HEK293 (cell line): ENCODE measurements around the gene NELL2.

Source experiments
- CTCF ChIA-PET: fragments of 350-600 bp; formaldehyde crosslinking; extraction: SDS; loops from one replicate; lab custom pipeline; 2021; ENCODE audit warnings: antibody characterized with exemption; lab: Yijun Ruan, JAX
- POLR2A ChIA-PET: fragments of 300-600 bp; formaldehyde crosslinking; extraction: SDS; loops from one replicate; lab custom pipeline; 2020; ENCODE audit warnings: antibody characterized with exemption, inconsistent platforms; lab: Yijun Ruan, JAX
- H3K27ac ChIP-seq: fragments of 200-500 bp; sonication (Bioruptor generic); 2 replicates; pipeline ENCODE4 v1.5.1; 2014; ENCODE audit warnings: low read depth, low read length, control low read depth, inconsistent platforms; ENCODE audit errors: extremely low read depth
- H3K36me3 ChIP-seq, 2 experiments: fragments of 200-500 bp in 1 of 2; sonication (Bioruptor generic) in 1 of 2; 1 replicate in 1 of 2; 2 replicates in 1 of 2; pipeline ENCODE4 v1.5.1; 2014 to 2017; ENCODE audit warnings: inconsistent platforms in 2 of 2, low read length in 2 of 2; ENCODE audit not compliant: control insufficient read depth in 2 of 2, insufficient read depth in 1 of 2
- H3K4me1 ChIP-seq: fragments of 200-500 bp; sonication (Bioruptor generic); 2 replicates; pipeline ENCODE4 v1.5.1; 2014; ENCODE audit warnings: mild to moderate bottlenecking, low read length, inconsistent platforms; ENCODE audit not compliant: control insufficient read depth, insufficient read depth
- H3K4me3 ChIP-seq: 2 replicates; pipeline ENCODE4 v1.5.1; 2011; ENCODE audit warnings: low read depth, mild to moderate bottlenecking, control low read depth, low read length, moderate library complexity
- H3K9me3 ChIP-seq: fragments of 200-500 bp; sonication (Bioruptor generic); 2 replicates; pipeline ENCODE4 v1.5.1; 2014; ENCODE audit warnings: low read depth, low read length, inconsistent platforms; ENCODE audit not compliant: control insufficient read depth, insufficient read depth
- HOXC10 ChIP-seq: sonication (generic); formaldehyde crosslinking; IDR thresholded peaks from 2 replicates; pipeline ENCODE4 v1.8.1; 2023; ENCODE audit warnings: mild to moderate bottlenecking, missing genetic modification reagents
- KLF1 ChIP-seq: fragments of 450-650 bp; formaldehyde crosslinking; IDR thresholded peaks from 2 replicates; pipeline ENCODE4 v1.5.1; 2016; ENCODE audit warnings: missing biosample characterization, missing genetic modification characterization
- KLF10 ChIP-seq: fragments of 450-650 bp; IDR thresholded peaks from 2 replicates; pipeline ENCODE4 v1.5.1; 2018; ENCODE audit warnings: missing biosample characterization, mild to moderate bottlenecking, missing genetic modification characterization
- MYNN ChIP-seq: fragments of 450-650 bp; formaldehyde crosslinking; IDR thresholded peaks from 2 replicates; pipeline ENCODE4 v1.5.1; 2016; ENCODE audit warnings: missing biosample characterization, missing genetic modification characterization, borderline replicate concordance
- REPIN1 ChIP-seq: fragments of 450-650 bp; formaldehyde crosslinking; IDR thresholded peaks from 2 replicates; pipeline ENCODE4 v1.5.1; 2017; ENCODE audit warnings: missing biosample characterization, missing genetic modification characterization, low read depth
- WT1 ChIP-seq: fragments of 450-650 bp; formaldehyde crosslinking; IDR thresholded peaks from 2 replicates; pipeline ENCODE4 v1.5.1; 2016; ENCODE audit warnings: missing biosample characterization, missing genetic modification characterization
- ZFP41 ChIP-seq: fragments of 450-650 bp; formaldehyde crosslinking; IDR thresholded peaks from 2 replicates; pipeline ENCODE4 v1.5.1; 2016; ENCODE audit warnings: missing biosample characterization, missing genetic modification characterization, borderline replicate concordance
- ZNF112 ChIP-seq: fragments of 450-650 bp; formaldehyde crosslinking; IDR thresholded peaks from 2 replicates; pipeline ENCODE4 v1.5.0; 2017; ENCODE audit warnings: missing biosample characterization, missing genetic modification characterization
- ZNF214 ChIP-seq: fragments of 450-650 bp; formaldehyde crosslinking; IDR thresholded peaks from 2 replicates; pipeline ENCODE4 v1.5.1; 2017; ENCODE audit warnings: missing biosample characterization, mild to moderate bottlenecking, missing genetic modification characterization, borderline replicate concordance
- ZNF362 ChIP-seq: fragments of 450-650 bp; formaldehyde crosslinking; IDR thresholded peaks from 2 replicates; pipeline ENCODE4 v1.5.1; 2016; ENCODE audit warnings: missing biosample characterization, missing genetic modification characterization
- ZNF549 ChIP-seq: fragments of 450-650 bp; IDR thresholded peaks from 2 replicates; pipeline ENCODE4 v1.5.1; 2018; ENCODE audit warnings: missing biosample characterization, missing genetic modification characterization, mild to moderate bottlenecking, inconsistent platforms, moderate library complexity
- ZNF596 ChIP-seq: fragments of 450-650 bp; IDR thresholded peaks from 2 replicates; pipeline ENCODE4 v1.5.0; 2018; ENCODE audit warnings: missing biosample characterization, mild to moderate bottlenecking, missing genetic modification characterization, moderate library complexity
- ZNF623 ChIP-seq: fragments of 450-650 bp; formaldehyde crosslinking; IDR thresholded peaks from 2 replicates; pipeline ENCODE4 v1.5.1; 2016; ENCODE audit warnings: missing biosample characterization, missing genetic modification characterization
- ZNF629 ChIP-seq: fragments of 450-650 bp; formaldehyde crosslinking; IDR thresholded peaks from 2 replicates; pipeline ENCODE4 v1.5.1; 2017; ENCODE audit warnings: missing biosample characterization, missing genetic modification characterization
- ZNF701 ChIP-seq: fragments of 450-650 bp; formaldehyde crosslinking; IDR thresholded peaks from 2 replicates; pipeline ENCODE4 v1.5.1; 2016; ENCODE audit warnings: missing biosample characterization, missing genetic modification characterization
- ZNF707 ChIP-seq: fragments of 450-650 bp; formaldehyde crosslinking; IDR thresholded peaks from 2 replicates; pipeline ENCODE4 v1.5.1; 2016; ENCODE audit warnings: missing biosample characterization, missing genetic modification characterization
- TF ChIP-seq, protein P1 (sequence below): fragments of 450-650 bp; IDR thresholded peaks from 2 replicates; pipeline ENCODE4 v1.5.1; 2018; ENCODE audit warnings: missing biosample characterization, missing genetic modification characterization
- TF ChIP-seq, protein P2 (sequence below): fragments of 450-650 bp; formaldehyde crosslinking; IDR thresholded peaks from 2 replicates; pipeline ENCODE4 v1.5.1; 2017; ENCODE audit warnings: missing biosample characterization, missing genetic modification characterization
- TF ChIP-seq, protein P3 (sequence below): fragments of 450-650 bp; formaldehyde crosslinking; IDR thresholded peaks from 2 replicates; pipeline ENCODE4 v1.5.1; 2016; ENCODE audit warnings: missing biosample characterization, missing genetic modification characterization

NELL2 gene

DNA sequence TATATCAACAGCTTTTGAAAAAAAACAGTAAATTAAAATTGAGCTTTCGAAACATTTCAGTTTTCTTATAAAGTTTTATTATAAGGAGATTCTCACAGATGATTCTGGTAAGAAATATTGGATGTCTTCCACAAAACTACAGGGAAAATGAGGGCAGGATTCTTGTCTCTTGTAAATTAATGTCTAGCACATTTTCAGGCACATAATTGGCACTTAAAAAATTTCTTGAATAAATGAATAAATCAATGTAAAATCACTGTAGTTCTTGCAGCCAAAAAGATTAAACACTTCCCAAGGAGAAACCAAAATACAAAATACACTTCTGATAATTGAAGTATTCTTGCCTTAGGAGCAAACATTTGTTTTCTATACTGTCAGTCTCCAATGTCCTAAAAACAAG lies 164.4 kb downstream of the NELL2 start:
- POLR2A ChIA-PET = no interaction called here
- H3K4me1 ChIP-seq = no peaks in the 10 kb centered on the region
- H3K4me3 ChIP-seq = no peak overlapping the region
- H3K36me3 ChIP-seq = no peaks in the 10 kb centered on the region
- H3K27ac ChIP-seq = no peak overlapping the region
- no peaks in the 10 kb centered on the region for H3K9me3 ChIP-seq
- CTCF ChIA-PET = interaction anchor here (1.0 kb wide), 1 partner anchor 64 kb away, joined by 3 read pairs; no protein-coding TSS in a partner anchor
- no peak for TF ChIP-seq ZNF214
- no peak for TF ChIP-seq ZNF362
- no peak for TF ChIP-seq ZNF707 (tag by site-specific recombination)

DNA sequence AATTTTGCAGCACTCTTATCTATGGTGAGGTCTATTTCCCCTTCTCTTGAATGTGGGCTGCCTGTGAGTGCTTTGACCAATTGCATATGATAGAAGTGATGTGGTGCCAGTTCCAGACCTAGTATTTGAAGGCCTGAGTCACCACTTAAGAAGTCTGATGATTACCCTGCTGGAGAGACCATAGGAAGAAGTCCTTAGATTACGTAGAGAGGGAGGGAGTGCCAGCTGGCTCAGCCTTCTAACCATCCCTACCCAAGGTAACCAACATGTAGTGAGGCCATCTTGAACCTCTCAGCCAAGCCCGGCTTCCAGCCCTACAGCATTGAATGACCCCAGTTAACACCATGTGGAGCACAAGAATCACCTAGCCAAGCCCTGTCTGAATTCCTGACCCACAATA lies 166.9 kb downstream of the NELL2 start:
- no peak overlapping the region for H3K27ac ChIP-seq
- no peaks in the 10 kb centered on the region for H3K4me1 ChIP-seq
- no peaks in the 10 kb centered on the region for H3K9me3 ChIP-seq
- H3K36me3 ChIP-seq = no peaks in the 10 kb centered on the region
- CTCF ChIA-PET = interaction anchor here (0.5 kb wide), 1 partner anchor 102 kb away, joined by 3 read pairs; no protein-coding TSS in a partner anchor
- TF ChIP-seq, protein P1, sequence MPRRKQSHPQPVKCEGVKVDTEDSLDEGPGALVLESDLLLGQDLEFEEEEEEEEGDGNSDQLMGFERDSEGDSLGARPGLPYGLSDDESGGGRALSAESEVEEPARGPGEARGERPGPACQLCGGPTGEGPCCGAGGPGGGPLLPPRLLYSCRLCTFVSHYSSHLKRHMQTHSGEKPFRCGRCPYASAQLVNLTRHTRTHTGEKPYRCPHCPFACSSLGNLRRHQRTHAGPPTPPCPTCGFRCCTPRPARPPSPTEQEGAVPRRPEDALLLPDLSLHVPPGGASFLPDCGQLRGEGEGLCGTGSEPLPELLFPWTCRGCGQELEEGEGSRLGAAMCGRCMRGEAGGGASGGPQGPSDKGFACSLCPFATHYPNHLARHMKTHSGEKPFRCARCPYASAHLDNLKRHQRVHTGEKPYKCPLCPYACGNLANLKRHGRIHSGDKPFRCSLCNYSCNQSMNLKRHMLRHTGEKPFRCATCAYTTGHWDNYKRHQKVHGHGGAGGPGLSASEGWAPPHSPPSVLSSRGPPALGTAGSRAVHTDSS (tag by site-specific recombination) = no peak
- no peak for TF ChIP-seq ZNF549 (tag by site-specific recombination)
- no peak for TF ChIP-seq WT1 (tag by site-specific recombination)
- TF ChIP-seq, protein P2, sequence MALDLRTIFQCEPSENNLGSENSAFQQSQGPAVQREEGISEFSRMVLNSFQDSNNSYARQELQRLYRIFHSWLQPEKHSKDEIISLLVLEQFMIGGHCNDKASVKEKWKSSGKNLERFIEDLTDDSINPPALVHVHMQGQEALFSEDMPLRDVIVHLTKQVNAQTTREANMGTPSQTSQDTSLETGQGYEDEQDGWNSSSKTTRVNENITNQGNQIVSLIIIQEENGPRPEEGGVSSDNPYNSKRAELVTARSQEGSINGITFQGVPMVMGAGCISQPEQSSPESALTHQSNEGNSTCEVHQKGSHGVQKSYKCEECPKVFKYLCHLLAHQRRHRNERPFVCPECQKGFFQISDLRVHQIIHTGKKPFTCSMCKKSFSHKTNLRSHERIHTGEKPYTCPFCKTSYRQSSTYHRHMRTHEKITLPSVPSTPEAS (tag by site-specific recombination) = no peak
- no peak overlapping the region for H3K4me3 ChIP-seq
- POLR2A ChIA-PET = no interaction called here

GRCh38 chr12:44708218-44708617 lies 167.9 kb downstream of the NELL2 start:
- Histone ChIP-seq H3K4me1 (no peaks in the 10 kb centered on the region), H3K27ac (no peak overlapping the region), H3K4me3 (no peak overlapping the region), H3K36me3 (no peaks in the 10 kb centered on the region), H3K9me3 (no peaks in the 10 kb centered on the region)
- CTCF ChIA-PET = no interaction called here
- TF ChIP-seq KLF1 (no peak), ZNF629 (tag by site-specific recombination) (no peak), MYNN (no peak)
- POLR2A ChIA-PET = no interaction called here

DNA sequence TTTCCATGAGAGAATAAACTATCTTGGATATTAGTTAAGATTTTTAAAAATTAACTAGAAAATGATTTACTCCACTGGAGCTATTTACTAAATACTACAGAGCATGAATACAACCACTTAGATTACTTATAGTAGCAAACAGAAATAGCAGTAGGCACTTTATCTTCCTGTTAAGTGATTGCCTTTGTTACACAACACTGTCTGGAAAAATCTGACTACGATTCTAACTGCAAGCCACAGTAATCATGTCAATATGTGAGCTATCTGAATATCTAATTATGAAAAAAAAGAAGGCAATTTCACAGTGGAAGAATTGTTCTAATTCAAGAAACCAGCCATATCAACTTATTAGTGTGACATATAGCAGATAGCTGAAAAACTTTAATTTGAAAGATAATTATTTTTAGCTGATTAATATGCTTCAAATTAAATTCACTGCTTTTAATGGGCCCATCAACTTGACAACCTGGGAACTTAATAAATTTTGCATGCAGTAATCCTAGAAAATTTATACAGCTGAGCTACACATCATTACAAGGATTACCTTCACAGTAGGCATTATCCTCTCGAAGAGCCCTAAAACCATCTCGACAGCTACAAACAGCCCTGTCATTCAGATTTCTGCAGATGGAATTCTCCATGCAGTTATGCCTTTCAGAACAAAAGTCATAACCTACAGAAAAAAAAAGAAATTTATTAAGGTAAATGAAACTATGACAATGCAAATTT lies 172.8 kb downstream of the NELL2 start:
- ChIA-PET CTCF (interaction anchor here (0.6 kb wide), 1 partner anchor 32 kb away, joined by 3 read pairs; no protein-coding TSS in a partner anchor), POLR2A (no interaction called here)

DNA sequence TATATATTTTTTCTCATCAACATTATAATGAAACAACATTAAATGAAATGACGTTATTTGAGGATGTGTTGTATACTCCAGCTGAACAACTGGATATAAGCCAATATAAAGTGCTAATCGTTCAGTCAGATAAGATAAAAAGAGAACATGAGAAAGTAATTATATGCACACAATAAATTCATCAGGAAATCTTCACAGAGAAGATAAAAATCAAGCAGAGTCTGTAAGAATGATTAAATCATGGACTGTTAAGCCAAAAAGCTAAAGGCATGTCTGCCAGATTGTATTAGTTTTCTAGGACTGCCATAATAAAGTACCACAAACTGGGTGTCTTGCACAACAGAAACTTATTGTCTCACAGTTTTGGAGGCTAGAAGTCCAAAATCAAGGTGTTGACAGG lies 178.6 kb downstream of the NELL2 start:
- Histone ChIP-seq H3K4me1 (no peaks in the 10 kb centered on the region), H3K4me3 (no peak overlapping the region), H3K27ac (no peak overlapping the region), H3K36me3 (no peaks in the 10 kb centered on the region), H3K9me3 (no peaks in the 10 kb centered on the region)
- ChIA-PET POLR2A (no interaction called here), CTCF (no interaction called here)
- TF ChIP-seq, protein P3, sequence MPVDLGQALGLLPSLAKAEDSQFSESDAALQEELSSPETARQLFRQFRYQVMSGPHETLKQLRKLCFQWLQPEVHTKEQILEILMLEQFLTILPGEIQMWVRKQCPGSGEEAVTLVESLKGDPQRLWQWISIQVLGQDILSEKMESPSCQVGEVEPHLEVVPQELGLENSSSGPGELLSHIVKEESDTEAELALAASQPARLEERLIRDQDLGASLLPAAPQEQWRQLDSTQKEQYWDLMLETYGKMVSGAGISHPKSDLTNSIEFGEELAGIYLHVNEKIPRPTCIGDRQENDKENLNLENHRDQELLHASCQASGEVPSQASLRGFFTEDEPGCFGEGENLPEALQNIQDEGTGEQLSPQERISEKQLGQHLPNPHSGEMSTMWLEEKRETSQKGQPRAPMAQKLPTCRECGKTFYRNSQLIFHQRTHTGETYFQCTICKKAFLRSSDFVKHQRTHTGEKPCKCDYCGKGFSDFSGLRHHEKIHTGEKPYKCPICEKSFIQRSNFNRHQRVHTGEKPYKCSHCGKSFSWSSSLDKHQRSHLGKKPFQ (tag by site-specific recombination) = no peak
- no peak for TF ChIP-seq ZNF112 (tag by site-specific recombination)
- TF ChIP-seq ZNF596 (tag by site-specific recombination) = no peak
- no peak for TF ChIP-seq ZNF701 (tag by site-specific recombination)
- TF ChIP-seq KLF10 = no peak
- no peak for TF ChIP-seq ZNF623 (tag by site-specific recombination)
- no peak for TF ChIP-seq REPIN1 (tag by site-specific recombination)
- TF ChIP-seq ZFP41 = no peak
- no peak for TF ChIP-seq ZNF362

More for the DNA sequence above, 172.8 kb downstream of the NELL2 start:
- no peak for TF ChIP-seq HOXC10
- TF ChIP-seq, all 188 proteins: peak for 0
- Histone ChIP-seq H3K36me3 (no peaks in the 10 kb centered on the region), H3K27ac (no peak overlapping the region), H3K9me3 (no peaks in the 10 kb centered on the region), H3K4me3 (no peak overlapping the region), H3K4me1 (no peaks in the 10 kb centered on the region)
